Transverse colon (tissue), 4 donors: ENCODE measurements around the gene SCYL1. TPM values are rescaled to one million over a fixed set of nuclear protein-coding genes. Genes with fewer than 3 reads are reported as not detected.
"Not testable (repeated sequence)": the region's sequence is repeated elsewhere in the genome, so short reads cannot be mapped to it uniquely, and the experiment has no call there.

Source experiments
- DNase-seq: peaks from one replicate; pipeline ENCODE4 v3.0.0-alpha.2; 2019
- H3K27ac ChIP-seq, 4 donors: fragments of 200-600 bp; sonication (generic); 2 replicates each; pipeline ENCODE4 v1.5.1; 2016 to 2018; ENCODE audit warnings: inconsistent platforms in 4 of 4
- H3K27me3 ChIP-seq: fragments of 200-600 bp; sonication (generic); 2 replicates; pipeline ENCODE4 v1.5.1; 2017; ENCODE audit warnings: inconsistent platforms
- H3K36me3 ChIP-seq, 4 donors: fragments of 200-600 bp; sonication (generic); 2 replicates each; pipeline ENCODE4 v1.5.1; 2017 to 2019; ENCODE audit warnings: inconsistent platforms in 4 of 4
- H3K4me1 ChIP-seq, 4 donors: fragments of 200-600 bp; sonication (generic); 2 replicates each; pipeline ENCODE4 v1.5.1; 2017 to 2020; ENCODE audit warnings: inconsistent platforms in 4 of 4
- H3K4me3 ChIP-seq, 4 donors: fragments of 200-600 bp; sonication (generic); 1 replicate in 1 of 4; 2 replicates in 3 of 4; pipeline versions ENCODE4 v1.5.1 to v1.6.1; 2017 to 2019; ENCODE audit warnings: inconsistent platforms in 4 of 4
- H3K9me3 ChIP-seq, 2 donors: fragments of 200-600 bp; sonication (generic); 2 replicates each; pipeline ENCODE4 v1.5.1; 2017 to 2019; ENCODE audit warnings: inconsistent platforms in 2 of 2
- EP300 ChIP-seq: sonication (generic); formaldehyde crosslinking; IDR thresholded peaks from one replicate; pipeline ENCODE4 v1.6.1; 2017; ENCODE audit warnings: antibody characterized with exemption, low read depth
- POLR2A ChIP-seq: fragments of 450-650 bp; IDR thresholded peaks from one replicate; pipeline ENCODE4 v1.6.1; 2016; ENCODE audit warnings: antibody characterized with exemption, mild to moderate bottlenecking, moderate library complexity
- POLR2AphosphoS5 ChIP-seq, 3 donors: sonication (generic); formaldehyde crosslinking; IDR thresholded peaks; one replicate each; pipeline ENCODE4 v1.6.1; 2016; ENCODE audit warnings: antibody characterized with exemption in 3 of 3
- WGBS, 2 donors: methylation state at CpG; one replicate each; pipeline ENCODE4 v1.1.5; 2018; ENCODE audit warnings: low coverage in 1 of 2; 5-methylcytosine and 5-hydroxymethylcytosine counted together
- in situ Hi-C, 4 donors: fragments of 200-750 bp; cut with MboI; loops; one replicate each; pipeline versions ENCODE4 v1.15.0 to v1.15.1; 2017; ENCODE audit warnings: low sequenced_read_pairs in 3 of 4, low pct_ligation_motif_present in 1 of 4, low pct_unique_long_range_greater_than_20kb in 1 of 4
- intact Hi-C: fragments of 100-400 bp; cut with DNase I; formaldehyde crosslinking; loops from one replicate; pipeline ENCODE4 v1.15.1; 2023; ENCODE audit warnings: low total_unique reads
- total RNA-seq, 4 donors: library from RNA; depleted of rRNA; stranded (reverse); fragments of >200 nt; gene quantifications; one replicate each; pipeline ENCODE4 v1.1.0, GENCODE V29; 2016
- TF ChIP-seq, protein P1 (sequence below), 5 experiments: fragments of 200-600 bp in 3 of 5; fragments of 450-650 bp in 2 of 5; sonication (generic) in 3 of 5; IDR thresholded peaks; 1 replicate in 2 of 5; 2 replicates in 3 of 5; pipeline ENCODE4 v1.5.1; 2016 to 2017; ENCODE audit warnings: antibody characterized with exemption in 5 of 5, inconsistent platforms in 3 of 5, mild to moderate bottlenecking in 2 of 5, moderate library complexity in 1 of 5

Gene SCYL1
- total RNA-seq, 4 donors from 2014 or later: 41.0 to 78.4 (median 69.2) TPM

DNA sequence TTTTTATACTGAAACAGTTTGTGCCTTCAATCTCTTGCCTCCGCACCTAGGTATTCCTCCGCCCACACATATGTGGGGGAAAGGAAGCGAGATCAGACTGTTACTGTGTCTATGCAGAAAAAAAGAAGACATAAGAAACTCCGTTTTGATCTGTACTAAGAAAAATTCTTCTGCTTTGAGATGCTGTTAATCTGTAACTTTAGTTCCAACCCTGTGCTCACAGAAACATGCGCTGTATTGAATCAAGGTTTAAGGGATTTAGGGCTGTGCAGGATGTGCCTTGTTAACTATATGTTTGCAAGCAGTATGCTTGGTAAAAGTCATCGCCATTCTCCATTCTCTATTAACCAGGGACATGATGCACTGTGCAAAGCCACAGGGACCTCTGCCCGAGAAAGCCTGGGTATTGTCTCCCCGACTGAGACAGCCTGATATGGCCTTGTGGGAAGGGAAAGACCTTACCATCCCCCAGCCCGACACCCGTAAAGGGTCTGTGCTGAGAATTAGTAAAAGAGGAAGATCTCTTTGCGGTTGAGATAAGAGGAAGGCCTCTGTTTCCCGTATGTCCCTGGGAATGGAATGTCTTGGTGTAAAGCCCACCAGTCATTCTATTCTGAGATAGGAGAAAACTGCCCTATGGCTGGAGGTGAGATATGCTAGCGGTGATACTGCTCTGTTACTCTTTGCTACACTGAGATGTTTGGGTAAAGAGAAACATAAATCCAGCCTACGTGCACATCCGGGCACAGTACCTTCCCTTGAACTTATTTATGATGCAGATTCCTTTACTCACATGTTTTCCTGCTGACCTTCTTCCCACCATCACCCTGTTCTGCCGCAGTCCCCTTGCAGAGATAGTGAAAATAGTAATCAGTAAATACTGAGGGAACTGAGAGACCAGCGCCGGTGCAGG lies 1.9 kb upstream of the SCYL1 start:
- DNase-seq, in situ Hi-C loops, H3K36me3 ChIP-seq, H3K9me3 ChIP-seq, H3K4me3 ChIP-seq, H3K27me3 ChIP-seq, intact Hi-C loops: not testable (repeated sequence)
- Histone ChIP-seq H3K4me1 (peaks cover 11 to 37% (median 24%) of the 10 kb centered on the region in 4 donors), H3K27ac (peak overlapping the region in 3 of 4 donors; percentile 80 to 82 (median 81))
- WGBS, 2 donors: 41 to 45% methylated on average over 8 to 18 of the region's 18 CpGs
- peak; percentile 26 for TF ChIP-seq POLR2A

DNA sequence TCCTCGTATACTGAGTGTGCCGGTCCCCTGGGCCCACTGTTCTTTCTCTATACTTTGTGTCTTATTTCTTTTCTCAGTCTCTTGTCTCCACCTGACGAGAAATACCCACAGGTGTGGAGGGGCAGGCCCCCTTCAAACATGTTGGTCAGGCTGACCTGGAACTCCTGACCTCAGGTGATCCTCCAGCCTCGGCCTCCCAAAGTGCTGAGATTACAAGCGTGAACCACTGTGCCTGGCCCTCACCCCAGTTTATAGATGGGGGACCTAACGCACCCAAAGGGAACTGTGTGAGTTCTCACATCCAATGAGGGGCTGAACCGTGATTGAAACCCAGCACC lies 1.3 kb upstream of the SCYL1 start:
- H3K27ac ChIP-seq: peak overlapping the region in 3 of 4 donors; percentile 80 to 82 (median 81)
- DNase-seq: not testable (repeated sequence)

DNA sequence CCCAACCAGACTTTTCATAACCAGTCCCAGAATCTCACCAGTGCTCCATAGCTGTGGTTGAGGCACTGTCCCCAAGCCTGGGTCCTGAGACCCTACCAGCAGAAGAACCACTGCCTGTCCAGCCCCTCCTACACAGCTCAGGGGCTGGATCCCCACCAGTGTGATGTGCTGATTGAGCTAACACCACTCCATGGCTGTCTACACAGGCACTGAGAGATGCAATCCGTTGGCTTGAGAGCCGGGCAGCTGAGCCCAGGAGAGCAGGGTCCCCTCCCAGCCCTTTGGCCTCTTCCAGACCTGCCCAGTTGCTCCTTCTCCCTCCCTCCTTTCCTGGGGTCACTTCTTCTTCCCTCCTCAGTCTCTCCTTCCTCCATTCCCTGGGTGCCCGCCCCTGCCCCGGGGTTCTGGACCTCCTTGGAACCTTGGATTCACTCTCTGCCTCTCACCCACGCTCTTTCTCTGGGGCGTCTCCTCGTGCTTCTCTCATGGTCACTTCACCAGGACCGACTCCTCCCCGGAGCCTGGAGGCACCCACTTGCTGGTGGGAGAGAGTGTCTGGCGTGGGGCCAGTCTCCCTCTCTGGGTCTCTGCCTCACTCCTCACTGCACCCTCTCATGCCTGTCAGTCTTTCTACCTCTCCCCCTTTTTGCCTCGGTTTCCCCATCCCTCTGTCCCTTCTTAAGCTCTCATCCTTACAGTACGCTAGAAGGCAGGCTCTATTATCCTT lies 706 bp upstream of the SCYL1 start:
- Histone ChIP-seq H3K36me3 (no peaks in the 10 kb centered on the region), H3K27me3 (no peaks in the 10 kb centered on the region), H3K27ac (peak overlapping the region; percentile 79 to 82 (median 80)), H3K4me3 (peak overlapping the region in 2 of 4 donors; percentile 19 to 35), H3K9me3 (no peaks in the 10 kb centered on the region), H3K4me1 (peaks cover 11 to 37% (median 24%) of the 10 kb centered on the region in 4 donors)
- WGBS, 2 donors: 0 to 49% methylated on average over 2 to 12 of the region's 12 CpGs
- intact Hi-C loops (no loop called here), in situ Hi-C loops (no loop called here)
- TF ChIP-seq POLR2A (no peak), POLR2AphosphoS5 (IDR thresholded peaks at IDR 0.05) (no peak), EP300 (no peak)
- TF ChIP-seq, protein P1, sequence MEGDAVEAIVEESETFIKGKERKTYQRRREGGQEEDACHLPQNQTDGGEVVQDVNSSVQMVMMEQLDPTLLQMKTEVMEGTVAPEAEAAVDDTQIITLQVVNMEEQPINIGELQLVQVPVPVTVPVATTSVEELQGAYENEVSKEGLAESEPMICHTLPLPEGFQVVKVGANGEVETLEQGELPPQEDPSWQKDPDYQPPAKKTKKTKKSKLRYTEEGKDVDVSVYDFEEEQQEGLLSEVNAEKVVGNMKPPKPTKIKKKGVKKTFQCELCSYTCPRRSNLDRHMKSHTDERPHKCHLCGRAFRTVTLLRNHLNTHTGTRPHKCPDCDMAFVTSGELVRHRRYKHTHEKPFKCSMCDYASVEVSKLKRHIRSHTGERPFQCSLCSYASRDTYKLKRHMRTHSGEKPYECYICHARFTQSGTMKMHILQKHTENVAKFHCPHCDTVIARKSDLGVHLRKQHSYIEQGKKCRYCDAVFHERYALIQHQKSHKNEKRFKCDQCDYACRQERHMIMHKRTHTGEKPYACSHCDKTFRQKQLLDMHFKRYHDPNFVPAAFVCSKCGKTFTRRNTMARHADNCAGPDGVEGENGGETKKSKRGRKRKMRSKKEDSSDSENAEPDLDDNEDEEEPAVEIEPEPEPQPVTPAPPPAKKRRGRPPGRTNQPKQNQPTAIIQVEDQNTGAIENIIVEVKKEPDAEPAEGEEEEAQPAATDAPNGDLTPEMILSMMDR (IDR thresholded peaks at IDR 0.05): no peak
- DNase-seq: peak; percentile 46

More for the DNA sequence above, 1.3 kb upstream of the SCYL1 start:
- H3K27me3 ChIP-seq, H3K9me3 ChIP-seq, in situ Hi-C loops, intact Hi-C loops, H3K36me3 ChIP-seq, H3K4me3 ChIP-seq: not testable (repeated sequence)
- H3K4me1 ChIP-seq: peaks cover 11 to 37% (median 24%) of the 10 kb centered on the region in 4 donors
- WGBS, 2 donors: 71 to 84% methylated on average over 1 to 7 of the region's 7 CpGs

GRCh38 chr11:65525546-65526480 lies 930 bp downstream of the SCYL1 start:
- peaks cover 0 to 5% (median under 1%) of the 10 kb centered on the region in 4 donors for H3K36me3 ChIP-seq

More at GRCh38 chr11:65525546-65526480, 930 bp downstream of the SCYL1 start:
- H3K4me1 ChIP-seq: peaks cover 11 to 37% (median 24%) of the 10 kb centered on the region in 4 donors
- no peak for DNase-seq
- in situ Hi-C loops: no loop called here
- 42 to 45% methylated on average over 7 to 31 of the region's 31 CpGs for WGBS, 2 donors
- H3K9me3 ChIP-seq: no peaks in the 10 kb centered on the region
- peak overlapping the region; percentile 76 to 99 (median 82) for H3K4me3 ChIP-seq
- TF ChIP-seq, protein P1 (IDR thresholded peaks at IDR 0.05): no peak
- TF ChIP-seq POLR2A (no peak), EP300 (no peak), POLR2AphosphoS5 (IDR thresholded peaks at IDR 0.05) (no peak)
- intact Hi-C loops: no loop called here
- H3K27ac ChIP-seq: peak overlapping the region; percentile 91 to 93 (median 92)
- H3K27me3 ChIP-seq: no peaks in the 10 kb centered on the region
